Pulmonary artery endothelial cell (primary cell): ENCODE measurements around the gene CCR5. TPM values are rescaled to one million over a fixed set of nuclear protein-coding genes. Genes with fewer than 3 reads are reported as not detected.

ENCODE experiments used
- DNase-seq: peaks from one replicate; pipeline ENCODE4 v3.0.0-alpha.2; 2011; ENCODE audit warnings: low read depth, low spot score
- total RNA-seq: library from RNA; depleted of rRNA; stranded (reverse); fragments of >200 nt; gene quantifications from 2 replicates; pipeline ENCODE4 v1.2.3, GENCODE V29; 2014

Gene CCR5
- total RNA-seq, 1 donor from 2014 or later, result not detected

GRCh38 chr3:46406788-46407611, 36.3 kb downstream of the CCR5 start, which contains the start of the genes CCR5AS and CCRL2:
Gene CCR5AS, minus strand, starts transcription at chr3:46407066.
Gene CCRL2, plus strand, starts transcription at chr3:46407259. Its CDS starts 821 bp downstream, at chr3:46408080.
- peak; percentile 79 for DNase-seq

DNA sequence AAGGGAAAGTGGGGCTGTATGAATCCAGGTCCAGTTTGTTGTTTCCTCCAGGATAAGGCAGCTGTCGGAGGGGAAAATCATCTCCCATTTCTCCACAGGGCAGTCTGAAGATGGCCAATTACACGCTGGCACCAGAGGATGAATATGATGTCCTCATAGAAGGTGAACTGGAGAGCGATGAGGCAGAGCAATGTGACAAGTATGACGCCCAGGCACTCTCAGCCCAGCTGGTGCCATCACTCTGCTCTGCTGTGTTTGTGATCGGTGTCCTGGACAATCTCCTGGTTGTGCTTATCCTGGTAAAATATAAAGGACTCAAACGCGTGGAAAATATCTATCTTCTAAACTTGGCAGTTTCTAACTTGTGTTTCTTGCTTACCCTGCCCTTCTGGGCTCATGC, 37.2 kb downstream of the CCR5 start:
- no peak for DNase-seq

GRCh38 chr3:46408853-46409252, 38.1 kb downstream of the CCR5 start:
- DNase-seq, result no peak

DNA sequence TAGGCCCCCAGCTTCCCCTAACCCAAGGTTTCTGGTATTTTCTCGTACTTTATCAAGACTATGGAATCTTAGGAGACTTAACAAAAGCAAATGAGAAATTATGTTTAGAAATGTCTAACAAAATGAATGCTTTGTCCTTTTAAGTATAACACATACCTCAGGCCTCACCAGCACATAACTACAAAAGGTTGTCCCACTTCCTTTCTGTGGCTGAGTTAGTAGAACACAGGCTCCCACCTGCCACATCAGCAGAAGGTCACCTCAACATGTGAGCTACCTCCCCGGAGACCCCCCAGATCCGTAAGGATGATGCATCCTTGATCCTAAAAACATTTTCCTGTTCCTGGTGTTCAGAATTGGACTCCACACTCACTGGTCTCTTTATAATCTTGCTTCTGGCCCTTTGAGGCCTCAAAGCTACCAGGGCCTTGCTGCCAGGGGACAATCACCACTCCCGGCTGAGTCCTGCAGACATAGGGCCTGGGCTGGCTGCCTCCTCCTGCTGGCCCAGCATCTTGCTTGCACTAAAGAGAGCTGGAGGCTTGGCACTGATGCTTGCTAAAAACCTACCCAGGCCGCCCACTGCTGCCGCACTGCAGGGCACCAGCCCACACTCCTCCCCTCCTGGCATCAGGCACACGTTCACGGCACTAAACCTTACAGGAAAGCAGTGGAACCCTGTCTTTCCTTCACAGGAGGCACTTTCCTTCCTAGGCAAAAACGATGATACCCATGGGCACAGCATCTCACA, 39.2 kb downstream of the CCR5 start:
- DNase-seq, result no peak

DNA sequence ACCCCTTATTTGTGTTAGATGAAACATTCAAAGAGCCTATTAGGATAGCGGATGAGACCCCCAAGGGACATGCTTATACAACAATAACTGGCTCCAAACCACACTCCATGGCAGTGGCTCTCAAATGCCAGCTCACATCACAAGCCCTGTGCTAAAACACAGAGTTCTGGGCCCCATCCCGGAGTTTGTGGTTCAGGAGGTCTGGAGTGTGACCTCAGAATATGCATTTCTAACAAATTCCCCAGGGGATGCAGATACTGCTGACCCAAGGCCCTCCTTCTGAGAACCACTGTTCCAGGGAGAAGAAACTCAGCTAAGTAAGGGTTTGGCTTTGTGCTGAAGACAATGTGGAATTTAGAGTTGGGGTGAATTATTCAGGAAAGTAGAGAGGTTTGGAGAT, 39.9 kb downstream of the CCR5 start:
- DNase-seq, result no peak

DNA sequence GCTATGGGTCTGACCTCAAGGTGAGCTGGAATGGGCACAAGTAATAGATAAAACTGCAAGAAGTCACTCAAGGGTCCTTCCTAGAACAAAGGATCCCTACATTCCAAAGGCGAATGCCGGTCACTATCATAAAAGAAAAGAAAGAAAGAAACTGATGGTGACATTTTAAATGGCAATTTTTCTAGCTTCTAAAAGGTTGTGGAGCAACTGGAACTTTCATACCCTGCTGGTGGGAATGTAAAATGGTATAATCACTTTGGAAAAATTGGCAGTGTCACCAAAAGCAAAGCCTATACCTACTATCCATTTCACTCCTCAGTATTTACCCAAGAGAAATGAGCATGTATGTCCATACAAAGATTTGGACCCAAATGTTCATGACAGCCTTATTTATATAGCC, 40.5 kb downstream of the CCR5 start:
- DNase-seq, result no peak

- DNase-seq, result peak; percentile 30
Measured at GRCh38 chr3:46412786-46413298, 42.1 kb downstream of the CCR5 start.

DNA sequence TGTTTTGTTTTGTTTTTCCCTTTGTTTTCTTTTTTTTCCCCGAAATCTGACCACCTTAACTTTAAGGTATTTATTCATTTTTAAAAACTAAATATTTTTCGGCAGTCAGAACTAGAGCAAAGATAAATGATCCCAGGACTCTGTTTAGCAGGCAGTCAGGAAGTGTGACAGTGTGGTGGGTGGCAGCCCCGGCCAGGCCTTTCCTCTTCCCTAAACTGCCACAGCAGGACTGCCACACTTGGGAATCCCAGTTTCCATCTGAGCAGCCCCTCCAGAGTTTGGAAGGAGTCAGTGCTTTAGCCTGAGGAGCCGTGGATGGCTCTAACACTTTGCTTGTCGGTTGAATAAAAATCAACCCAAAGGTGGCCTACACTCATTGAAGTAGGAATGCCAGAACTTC, 43.2 kb downstream of the CCR5 start:
- no peak for DNase-seq

DNA sequence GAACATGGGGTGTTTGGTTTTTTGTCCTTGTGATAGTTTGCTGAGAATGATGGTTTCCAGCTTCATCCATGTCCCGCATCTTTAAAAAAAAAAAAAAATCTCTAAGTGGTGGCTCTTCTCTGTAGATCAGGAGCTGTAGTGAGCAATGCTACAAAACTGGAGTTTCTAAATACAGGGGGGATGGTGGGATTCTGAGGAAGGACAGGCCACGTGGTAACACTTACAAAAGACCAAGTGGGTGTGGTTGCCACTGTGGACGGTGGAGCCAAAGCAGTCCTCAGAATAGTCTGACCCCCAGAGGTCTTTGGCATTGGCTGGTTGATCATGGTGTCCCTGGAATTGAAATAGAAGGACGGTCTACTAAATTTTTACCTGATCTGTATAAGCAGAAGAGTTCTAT, 44.0 kb downstream of the CCR5 start:
- DNase-seq, result no peak

DNA sequence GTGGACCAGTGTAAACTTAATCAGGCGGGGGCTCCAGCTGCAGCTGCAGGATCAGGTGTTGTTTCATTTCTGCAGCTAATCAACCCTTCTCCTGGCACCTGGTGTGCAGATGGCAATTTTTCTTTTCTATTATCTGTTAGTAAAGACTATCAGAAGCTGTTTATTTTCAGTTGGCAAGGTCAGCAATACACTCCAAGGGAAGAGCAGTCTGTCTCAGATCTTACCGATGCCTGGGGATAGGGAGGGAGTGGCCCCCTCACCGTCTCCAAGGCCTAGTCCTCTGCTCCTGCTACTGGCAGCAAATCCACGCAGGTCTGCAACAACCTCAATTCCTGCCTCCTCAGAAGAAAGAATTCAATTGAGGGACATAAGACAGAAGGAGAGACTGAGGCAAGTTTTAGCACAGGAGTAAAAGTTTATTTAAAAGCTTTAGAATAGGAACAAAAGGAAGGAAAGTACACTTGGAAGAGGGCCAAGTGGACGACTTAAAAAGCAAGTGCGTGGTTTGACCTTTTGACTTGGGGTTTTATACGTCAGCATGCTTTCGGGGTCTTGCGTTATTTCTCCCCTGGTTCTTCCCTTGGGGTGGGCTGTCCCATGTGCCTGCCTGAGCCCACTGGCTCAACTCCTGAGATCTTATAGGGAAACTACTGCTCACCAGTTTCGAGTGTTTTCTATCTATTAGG, 45.5 kb downstream of the CCR5 start:
- DNase-seq, result no peak

DNA sequence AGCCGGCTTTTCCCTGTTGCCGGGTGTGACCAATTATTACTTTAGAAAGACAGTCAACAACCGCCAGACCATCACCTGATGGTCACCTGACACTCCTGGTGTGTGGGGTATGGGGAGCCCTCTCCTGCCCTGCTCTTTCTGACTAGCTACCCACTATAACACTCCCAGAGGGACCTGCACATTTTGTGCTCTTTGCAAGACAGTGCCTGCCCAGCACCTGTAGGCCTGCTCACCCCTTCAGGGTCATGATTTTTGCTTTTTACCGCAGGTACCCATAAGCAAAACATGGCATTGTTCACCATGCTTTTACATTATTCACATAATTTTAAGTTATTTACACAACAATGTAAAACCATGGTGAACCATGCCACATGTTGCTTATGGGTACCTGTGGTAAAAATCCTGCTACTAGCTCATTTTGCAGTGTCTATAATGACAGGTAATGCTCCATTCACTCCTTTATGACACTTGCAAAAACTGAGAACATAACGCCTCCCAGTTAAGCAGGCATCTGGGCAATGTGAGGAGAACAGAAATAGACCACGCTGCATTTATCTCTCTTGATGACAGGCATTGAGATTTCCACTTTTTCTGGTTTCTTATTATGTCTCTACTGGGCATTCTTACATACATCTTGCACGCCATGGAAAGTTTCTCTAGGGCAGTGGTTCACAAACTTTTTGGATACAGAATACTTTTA, 46.2 kb downstream of the CCR5 start:
- no peak for DNase-seq

DNA sequence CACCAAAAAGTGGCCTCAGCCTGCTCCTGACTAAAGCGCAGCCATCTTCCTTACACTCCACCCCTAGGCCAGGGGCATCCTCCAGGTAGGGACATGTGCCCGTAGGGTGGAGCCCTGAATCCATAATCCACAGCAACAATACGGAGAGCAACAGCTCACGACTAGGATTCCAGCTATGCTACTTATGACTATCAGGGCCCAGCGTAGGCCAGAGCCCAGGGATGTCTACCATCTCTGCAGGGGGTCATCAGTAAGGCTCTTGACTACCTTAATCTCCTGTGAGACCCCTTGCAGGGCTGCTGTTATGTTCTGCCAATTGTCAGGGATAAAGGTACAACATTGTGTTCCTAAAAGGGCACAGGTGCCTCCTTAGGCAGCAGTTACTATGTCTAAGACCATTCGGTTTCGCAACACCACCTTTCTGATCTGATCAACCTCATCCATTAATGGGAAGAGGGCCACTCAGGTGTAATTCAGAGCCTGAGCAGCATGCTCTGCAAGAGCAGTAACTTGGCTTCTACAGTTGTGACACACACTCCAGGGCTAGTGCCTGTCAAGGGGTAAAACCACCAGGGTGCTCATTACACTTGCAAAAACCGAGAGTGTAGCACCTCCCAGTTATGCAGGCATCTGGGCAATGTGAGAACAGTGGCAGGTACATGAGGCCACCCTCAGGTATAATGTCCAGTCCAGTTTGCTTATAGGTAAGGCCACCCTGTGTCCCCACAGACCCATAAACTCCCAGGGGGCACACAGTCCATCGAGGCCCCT, 47.3 kb downstream of the CCR5 start:
- no peak for DNase-seq

DNA sequence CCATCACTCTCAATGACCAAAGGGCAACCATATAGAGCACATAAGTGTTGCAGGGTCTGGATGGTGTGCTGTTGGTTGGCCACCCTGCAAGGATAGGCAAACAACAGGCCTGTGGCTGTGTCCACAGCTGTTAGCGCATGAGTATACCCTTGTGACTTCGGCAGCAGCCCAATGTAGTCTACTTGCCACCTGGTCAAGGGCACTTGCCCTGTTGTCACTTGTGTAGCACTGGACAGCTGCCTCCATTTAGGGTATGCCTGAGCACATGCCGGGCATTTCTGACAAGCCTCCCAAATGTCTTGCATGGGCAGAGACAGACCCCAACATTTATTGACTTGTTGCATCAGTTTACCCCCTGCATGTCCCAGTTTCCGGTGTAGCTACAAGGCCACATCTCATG, 49.1 kb downstream of the CCR5 start:
- no peak for DNase-seq

- no peak for DNase-seq
Measured at GRCh38 chr3:46420931-46421330, 50.2 kb downstream of the CCR5 start.

DNA sequence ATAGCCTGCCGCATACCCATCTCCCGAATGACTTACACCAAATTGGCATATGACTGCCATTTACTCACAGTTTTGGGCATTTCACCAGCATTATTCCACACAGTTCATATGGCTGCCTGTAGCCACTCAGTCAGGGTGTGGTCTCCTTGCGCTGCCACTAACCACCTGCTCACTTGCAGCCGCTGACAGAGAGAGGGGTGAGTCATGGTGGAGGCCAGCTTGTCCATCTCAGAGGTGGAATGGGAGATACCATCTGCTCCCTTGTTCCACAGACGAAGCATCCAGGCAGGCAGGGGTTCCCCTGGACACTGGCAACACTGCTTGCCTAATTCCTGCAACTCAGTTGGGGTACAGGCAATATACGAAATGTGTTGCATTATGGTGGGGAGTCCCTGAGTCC, 51.9 kb downstream of the CCR5 start:
- DNase-seq, result no peak

- DNase-seq, result no peak
Measured at GRCh38 chr3:46423588-46423987, 52.8 kb downstream of the CCR5 start.
